ENCODE measurements around the gene E2F4.

The E2F4 gene

DNA sequence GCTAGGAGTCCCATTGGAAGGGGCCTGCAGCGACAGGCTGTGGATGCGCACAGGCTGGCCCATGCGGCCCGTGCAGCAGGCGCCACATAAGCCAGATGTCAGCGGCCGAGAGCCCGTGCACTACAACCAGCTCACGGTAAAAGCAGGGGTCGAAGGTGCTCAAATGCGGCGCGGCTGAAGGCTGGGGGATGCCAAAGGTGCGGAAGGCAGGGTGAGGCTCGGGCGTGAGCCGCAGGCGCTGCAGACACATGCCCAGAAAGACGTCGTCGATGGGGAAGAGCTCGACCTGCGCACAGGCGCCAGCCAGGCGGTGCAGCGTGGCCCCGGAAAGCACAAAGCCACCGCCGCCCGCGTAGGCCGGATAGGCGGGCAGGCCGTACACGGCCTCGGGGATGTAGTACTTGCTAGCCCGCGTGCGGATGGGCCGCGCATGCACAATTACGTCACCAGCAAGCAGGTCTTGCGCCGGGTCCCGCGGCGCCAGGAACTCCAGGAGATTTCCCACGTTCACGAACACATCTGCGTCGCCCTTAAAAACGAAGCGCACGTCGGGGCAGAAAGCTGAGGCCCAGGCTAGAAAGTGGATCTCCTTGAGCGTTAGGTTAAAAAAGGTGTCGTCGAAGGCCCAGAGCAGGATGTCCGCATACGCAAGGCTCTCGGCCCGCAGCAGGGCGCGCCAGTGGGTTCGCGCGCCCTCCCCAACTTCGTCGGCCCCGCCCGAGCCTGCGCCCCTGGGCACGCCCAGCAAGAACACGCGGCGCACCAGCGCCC is 42.5 kb upstream of the E2F4 start:
- no peaks in the 10 kb centered on the region for H3K9me3 ChIP-seq (ENCODE audit: control insufficient read depth, low read length)
- peak overlapping the region; percentile 78 for H3K4me3 ChIP-seq (ENCODE audit: insufficient read depth, low read depth, low read length, poor library complexity, severe bottlenecking)
- no peak for DNase-seq
- peaks cover 31% of the 10 kb centered on the region for H3K36me3 ChIP-seq (ENCODE audit: control insufficient read depth, insufficient read depth, low read length)
- no peak overlapping the region for H3K27ac ChIP-seq (ENCODE audit: insufficient read depth, low read length, poor library complexity, severe bottlenecking)
- peaks cover 12% of the 10 kb centered on the region for H3K4me1 ChIP-seq (ENCODE audit: control insufficient read depth, insufficient read depth, low read length, poor library complexity, severe bottlenecking)
- H3K27me3 ChIP-seq (replicated peaks; ENCODE audit: control insufficient read depth, insufficient read depth, low read length, poor library complexity, severe bottlenecking) = no peaks in the 10 kb centered on the region

- no peaks in the 10 kb centered on the region for H3K27me3 ChIP-seq (replicated peaks; ENCODE audit: control insufficient read depth, insufficient read depth, low read length, poor library complexity, severe bottlenecking)
- DNase-seq = no peak
These were observed 41.7 kb upstream of the E2F4 start for GRCh38 chr16:67150047-67150832.

DNA sequence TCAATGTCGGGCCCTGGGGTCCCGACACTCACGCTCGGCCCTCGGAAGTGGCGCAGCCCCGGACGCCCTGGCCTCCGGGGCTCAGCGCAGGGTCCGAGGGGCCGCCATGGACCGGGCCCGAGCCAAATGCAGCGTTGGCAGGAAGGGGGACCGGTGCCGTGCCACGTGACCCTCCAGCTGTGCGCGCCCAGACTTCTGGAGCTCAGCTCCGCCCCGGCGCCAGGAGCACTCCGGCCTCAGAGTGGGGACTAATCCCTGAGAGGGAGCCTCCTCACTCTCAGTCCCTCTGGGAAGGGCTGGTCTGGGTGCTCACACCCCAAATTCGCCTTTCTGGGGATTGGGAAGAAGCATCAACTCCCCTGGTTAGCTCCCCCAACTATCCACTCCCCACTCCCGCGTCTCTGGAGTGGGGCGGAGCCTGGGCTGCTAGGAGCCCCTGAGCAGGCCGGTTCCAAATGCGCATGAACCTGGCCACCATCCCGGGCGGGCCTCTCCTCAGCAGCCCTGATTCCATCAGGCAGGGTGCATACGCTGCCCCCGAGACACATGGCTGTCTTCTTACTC is 41.0 kb upstream of the E2F4 start, which contains the start of gene B3GNT9:
TSS of gene B3GNT9 (minus strand) at position 166 of the 564 bp plus-strand sequence. CDS start 513 bp downstream, outside the sequence.
- Histone ChIP-seq H3K4me1 (ENCODE audit: control insufficient read depth, insufficient read depth, low read length, poor library complexity, severe bottlenecking) (peaks cover 21% of the 10 kb centered on the region), H3K4me3 (ENCODE audit: insufficient read depth, low read depth, low read length, poor library complexity, severe bottlenecking) (peak within 1 kb of the TSS; percentile 78), H3K9me3 (ENCODE audit: control insufficient read depth, low read length) (no peaks in the 10 kb centered on the region), H3K27me3 (replicated peaks; ENCODE audit: control insufficient read depth, insufficient read depth, low read length, poor library complexity, severe bottlenecking) (no peaks in the 10 kb centered on the region), H3K27ac (ENCODE audit: insufficient read depth, low read length, poor library complexity, severe bottlenecking) (peak within 1 kb of the TSS; percentile 53), H3K36me3 (ENCODE audit: control insufficient read depth, insufficient read depth, low read length) (peaks cover 17% of the 10 kb centered on the region)
- no peak for DNase-seq

More at GRCh38 chr16:67150047-67150832, 41.7 kb upstream of the E2F4 start:
- Histone ChIP-seq H3K36me3 (ENCODE audit: control insufficient read depth, insufficient read depth, low read length) (peaks cover 24% of the 10 kb centered on the region), H3K27ac (ENCODE audit: insufficient read depth, low read length, poor library complexity, severe bottlenecking) (peak overlapping the region; percentile 53), H3K4me1 (ENCODE audit: control insufficient read depth, insufficient read depth, low read length, poor library complexity, severe bottlenecking) (peaks cover 15% of the 10 kb centered on the region), H3K9me3 (ENCODE audit: control insufficient read depth, low read length) (no peaks in the 10 kb centered on the region), H3K4me3 (ENCODE audit: insufficient read depth, low read depth, low read length, poor library complexity, severe bottlenecking) (peak overlapping the region; percentile 78)

- Histone ChIP-seq H3K4me1 (ENCODE audit: control insufficient read depth, insufficient read depth, low read length, poor library complexity, severe bottlenecking) (peaks cover 28% of the 10 kb centered on the region), H3K4me3 (ENCODE audit: insufficient read depth, low read depth, low read length, poor library complexity, severe bottlenecking) (no peak overlapping the region)
These were observed 40.4 kb upstream of the E2F4 start for GRCh38 chr16:67151431-67152097.

DNA sequence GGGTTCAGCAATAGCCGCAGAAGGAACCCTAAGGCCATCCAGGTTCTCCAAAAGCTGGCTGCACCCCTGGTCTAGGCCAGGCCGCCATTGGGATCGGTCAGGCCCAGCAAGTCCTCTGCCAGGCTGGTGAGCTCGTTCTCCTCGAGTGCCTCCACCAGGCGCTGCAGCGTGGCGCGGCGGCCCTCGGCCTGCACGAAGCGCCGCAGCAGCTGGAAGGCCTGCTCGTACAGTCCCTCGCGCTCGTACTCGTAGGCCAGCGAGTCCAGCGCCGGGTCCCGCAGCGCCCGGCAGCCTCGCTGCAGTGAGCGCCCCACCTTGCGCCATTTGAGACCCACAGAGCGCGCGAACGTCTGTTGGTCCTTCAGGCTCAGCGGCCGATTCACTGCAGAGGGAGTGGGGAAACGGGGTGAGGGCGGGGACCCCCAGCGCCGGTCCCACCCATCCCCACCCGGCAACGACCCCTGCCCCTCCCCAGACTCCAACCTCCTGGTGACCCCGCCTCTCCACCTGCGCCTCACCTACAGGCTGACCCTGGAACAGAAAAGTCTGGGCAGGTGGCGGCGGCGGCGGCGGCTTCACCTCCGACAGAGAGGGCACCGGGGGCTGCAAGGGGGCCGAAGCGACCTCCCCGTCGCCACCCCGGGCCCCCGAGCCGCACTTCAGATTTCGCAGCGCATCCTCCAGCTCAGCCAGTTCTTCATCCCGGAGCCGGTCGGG is 37.2 kb upstream of the E2F4 start:
- Histone ChIP-seq H3K4me3 (ENCODE audit: insufficient read depth, low read depth, low read length, poor library complexity, severe bottlenecking) (peak overlapping the region; percentile 31), H3K4me1 (ENCODE audit: control insufficient read depth, insufficient read depth, low read length, poor library complexity, severe bottlenecking) (peaks cover 53% of the 10 kb centered on the region)

More at GRCh38 chr16:67151431-67152097, 40.4 kb upstream of the E2F4 start:
- H3K27ac ChIP-seq (ENCODE audit: insufficient read depth, low read length, poor library complexity, severe bottlenecking) = no peak overlapping the region
- H3K9me3 ChIP-seq (ENCODE audit: control insufficient read depth, low read length) = no peaks in the 10 kb centered on the region
- no peaks in the 10 kb centered on the region for H3K27me3 ChIP-seq (replicated peaks; ENCODE audit: control insufficient read depth, insufficient read depth, low read length, poor library complexity, severe bottlenecking)
- no peak for DNase-seq
- peaks cover 10% of the 10 kb centered on the region for H3K36me3 ChIP-seq (ENCODE audit: control insufficient read depth, insufficient read depth, low read length)

DNA sequence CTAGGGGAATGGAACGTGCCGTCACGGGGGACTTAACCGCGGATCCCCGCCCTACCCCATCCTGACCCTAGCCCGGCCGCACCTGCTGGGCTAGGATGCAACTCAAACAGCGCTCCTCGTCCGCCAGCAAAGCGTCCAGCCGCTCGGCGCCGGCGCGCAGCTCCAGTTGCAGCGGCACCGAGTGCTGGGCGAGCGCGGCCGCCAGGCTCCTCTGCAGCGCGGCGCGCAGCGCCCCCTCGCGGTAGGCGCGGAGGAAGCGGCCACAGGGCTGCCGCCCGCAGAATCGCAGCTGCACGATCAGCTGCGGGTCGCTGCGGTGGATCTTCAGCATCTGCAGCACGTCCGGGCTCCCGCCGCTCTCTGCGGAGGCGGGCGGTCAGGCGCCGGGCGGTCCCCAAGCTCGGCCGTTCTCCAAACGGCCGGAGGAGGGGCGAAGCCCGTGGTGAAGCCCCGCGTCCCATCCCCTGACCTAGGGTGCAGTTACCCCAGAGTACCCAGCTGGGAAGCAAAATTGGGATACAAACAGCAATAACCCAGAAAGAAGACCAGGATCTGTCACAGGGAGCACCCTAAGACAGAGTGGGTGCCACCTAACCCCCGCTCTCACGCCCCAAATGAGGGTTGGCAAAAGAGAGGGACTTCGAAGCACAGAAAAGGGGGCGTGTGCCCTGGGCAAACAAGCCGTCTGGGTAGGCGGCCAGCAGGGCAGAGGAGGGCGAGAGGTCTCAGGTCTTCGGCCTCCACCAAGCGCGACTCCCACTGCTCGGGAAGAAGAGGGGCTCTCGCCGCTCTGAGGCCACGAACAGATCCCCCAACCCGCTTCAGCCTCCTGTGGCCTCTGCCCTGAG is 36.4 kb upstream of the E2F4 start:
- H3K27ac ChIP-seq (ENCODE audit: insufficient read depth, low read length, poor library complexity, severe bottlenecking) = peak overlapping the region; percentile 13
- peak; percentile 60 to 70 (median 60) for DNase-seq
- H3K4me1 ChIP-seq (ENCODE audit: control insufficient read depth, insufficient read depth, low read length, poor library complexity, severe bottlenecking) = peaks cover 53% of the 10 kb centered on the region
- H3K36me3 ChIP-seq (ENCODE audit: control insufficient read depth, insufficient read depth, low read length) = no peaks in the 10 kb centered on the region
- H3K4me3 ChIP-seq (ENCODE audit: insufficient read depth, low read depth, low read length, poor library complexity, severe bottlenecking) = peak overlapping the region; percentile 31
- no peaks in the 10 kb centered on the region for H3K9me3 ChIP-seq (ENCODE audit: control insufficient read depth, low read length)
- no peaks in the 10 kb centered on the region for H3K27me3 ChIP-seq (replicated peaks; ENCODE audit: control insufficient read depth, insufficient read depth, low read length, poor library complexity, severe bottlenecking)

More for the DNA sequence above, 37.2 kb upstream of the E2F4 start:
- no peak for DNase-seq
- no peak overlapping the region for H3K27ac ChIP-seq (ENCODE audit: insufficient read depth, low read length, poor library complexity, severe bottlenecking)
- no peaks in the 10 kb centered on the region for H3K9me3 ChIP-seq (ENCODE audit: control insufficient read depth, low read length)
- no peaks in the 10 kb centered on the region for H3K36me3 ChIP-seq (ENCODE audit: control insufficient read depth, insufficient read depth, low read length)
- H3K27me3 ChIP-seq (replicated peaks; ENCODE audit: control insufficient read depth, insufficient read depth, low read length, poor library complexity, severe bottlenecking) = no peaks in the 10 kb centered on the region

DNA sequence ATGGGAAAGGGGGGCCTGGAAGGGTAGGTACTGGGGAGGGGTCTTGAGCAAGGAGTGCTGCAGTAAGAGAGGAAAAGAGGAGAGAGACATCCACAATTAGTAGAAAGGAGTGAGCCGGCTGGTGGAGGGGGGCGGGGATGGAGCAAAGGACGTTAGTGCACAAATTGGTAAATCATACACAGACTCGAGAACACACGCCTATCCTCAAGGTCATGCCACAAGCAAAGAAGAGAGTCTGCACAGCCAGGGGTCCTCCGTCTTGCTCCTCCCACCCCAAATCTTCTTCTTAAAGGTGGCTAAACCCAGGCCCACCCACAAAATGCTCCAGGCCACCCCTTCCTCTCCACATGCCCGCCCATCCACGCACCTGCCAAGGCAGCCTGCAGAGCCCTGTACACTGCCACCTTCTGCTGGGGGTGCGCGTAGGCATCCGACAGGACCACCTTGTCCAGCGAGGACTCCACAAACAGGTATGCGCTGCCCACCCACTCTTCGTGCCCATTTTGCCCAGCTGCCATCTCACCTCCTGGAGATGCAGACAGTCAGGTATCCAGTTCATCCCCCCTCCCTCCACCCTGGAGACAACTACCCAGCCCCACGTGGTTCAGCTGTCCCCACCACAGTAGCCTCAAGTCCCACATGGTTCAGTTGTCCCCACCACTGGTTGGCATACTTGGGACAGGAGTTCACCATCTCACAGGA is 35.7 kb upstream of the E2F4 start:
- Histone ChIP-seq H3K4me1 (ENCODE audit: control insufficient read depth, insufficient read depth, low read length, poor library complexity, severe bottlenecking) (peaks cover 59% of the 10 kb centered on the region), H3K4me3 (ENCODE audit: insufficient read depth, low read depth, low read length, poor library complexity, severe bottlenecking) (no peak overlapping the region), H3K9me3 (ENCODE audit: control insufficient read depth, low read length) (no peaks in the 10 kb centered on the region), H3K27ac (ENCODE audit: insufficient read depth, low read length, poor library complexity, severe bottlenecking) (no peak overlapping the region), H3K36me3 (ENCODE audit: control insufficient read depth, insufficient read depth, low read length) (no peaks in the 10 kb centered on the region), H3K27me3 (replicated peaks; ENCODE audit: control insufficient read depth, insufficient read depth, low read length, poor library complexity, severe bottlenecking) (no peaks in the 10 kb centered on the region)
- no peak for DNase-seq

GRCh38 chr16:67157106-67157748 is 34.7 kb upstream of the E2F4 start:
- Histone ChIP-seq H3K27me3 (replicated peaks; ENCODE audit: control insufficient read depth, insufficient read depth, low read length, poor library complexity, severe bottlenecking) (no peaks in the 10 kb centered on the region), H3K27ac (ENCODE audit: insufficient read depth, low read length, poor library complexity, severe bottlenecking) (peak overlapping the region; percentile 97), H3K4me3 (ENCODE audit: insufficient read depth, low read depth, low read length, poor library complexity, severe bottlenecking) (no peak overlapping the region), H3K9me3 (ENCODE audit: control insufficient read depth, low read length) (no peaks in the 10 kb centered on the region), H3K4me1 (ENCODE audit: control insufficient read depth, insufficient read depth, low read length, poor library complexity, severe bottlenecking) (peaks cover 61% of the 10 kb centered on the region), H3K36me3 (ENCODE audit: control insufficient read depth, insufficient read depth, low read length) (no peaks in the 10 kb centered on the region)
- no peak for DNase-seq

Data from effector memory CD4-positive, alpha-beta T cell (primary cell).